Endothelial cell (in vitro differentiated cells): ENCODE results near the gene MPC1. TPM values are rescaled to one million over a fixed set of nuclear protein-coding genes. Genes with fewer than 3 reads are reported as not detected.
"Not testable (repeated sequence)": the region's sequence is repeated elsewhere in the genome, so short reads cannot be mapped to it uniquely, and the experiment has no call there.

Source experiments
- DNase-seq: peaks from one replicate; pipeline ENCODE4 v3.0.0; 2021; ENCODE audit warnings: low spot score
- H3K27ac Mint-ChIP-seq: one replicate; pipeline ENCODE4 v1.8.0; 2021; ENCODE audit warnings: mixed read lengths, inconsistent platforms; ENCODE audit not compliant: unreplicated experiment
- H3K27me3 Mint-ChIP-seq: one replicate; pipeline ENCODE4 v1.8.0; 2021; ENCODE audit warnings: mild to moderate bottlenecking, moderate library complexity, mixed read lengths, inconsistent platforms; ENCODE audit not compliant: unreplicated experiment
- H3K36me3 Mint-ChIP-seq: one replicate; pipeline ENCODE4 v1.8.0; 2021; ENCODE audit warnings: mild to moderate bottlenecking, low read depth, mixed read lengths, inconsistent platforms; ENCODE audit not compliant: unreplicated experiment
- H3K4me1 Mint-ChIP-seq: one replicate; pipeline ENCODE4 v1.8.0; 2021; ENCODE audit warnings: mild to moderate bottlenecking, mixed read lengths, inconsistent platforms; ENCODE audit not compliant: unreplicated experiment
- H3K4me3 Mint-ChIP-seq: one replicate; pipeline ENCODE4 v1.8.0; 2021; ENCODE audit warnings: mild to moderate bottlenecking, mixed read lengths, inconsistent platforms; ENCODE audit not compliant: unreplicated experiment
- H3K9me3 Mint-ChIP-seq: one replicate; pipeline ENCODE4 v1.8.0; 2021; ENCODE audit warnings: mixed read lengths, inconsistent platforms; ENCODE audit not compliant: unreplicated experiment
- total RNA-seq: library from RNA; stranded (reverse); fragmentation: NEBNext Ultra II Directional; extraction: Animal tissue kit (Norgen Biotek cat#: 25700); gene quantifications from one replicate; pipeline ENCODE4 v1.2.1, GENCODE V29; 2021; ENCODE audit not compliant: unreplicated experiment
- TF ChIP-seq, protein P1 (sequence below): fragments of 200-600 bp; sonication (generic); IDR thresholded peaks from one replicate; pipeline ENCODE4 v1.5.0; 2021; ENCODE audit warnings: antibody characterized with exemption; ENCODE audit not compliant: unreplicated experiment

Gene MPC1
- total RNA-seq, 1 donor from 2014 or later = 23.7 TPM

DNA sequence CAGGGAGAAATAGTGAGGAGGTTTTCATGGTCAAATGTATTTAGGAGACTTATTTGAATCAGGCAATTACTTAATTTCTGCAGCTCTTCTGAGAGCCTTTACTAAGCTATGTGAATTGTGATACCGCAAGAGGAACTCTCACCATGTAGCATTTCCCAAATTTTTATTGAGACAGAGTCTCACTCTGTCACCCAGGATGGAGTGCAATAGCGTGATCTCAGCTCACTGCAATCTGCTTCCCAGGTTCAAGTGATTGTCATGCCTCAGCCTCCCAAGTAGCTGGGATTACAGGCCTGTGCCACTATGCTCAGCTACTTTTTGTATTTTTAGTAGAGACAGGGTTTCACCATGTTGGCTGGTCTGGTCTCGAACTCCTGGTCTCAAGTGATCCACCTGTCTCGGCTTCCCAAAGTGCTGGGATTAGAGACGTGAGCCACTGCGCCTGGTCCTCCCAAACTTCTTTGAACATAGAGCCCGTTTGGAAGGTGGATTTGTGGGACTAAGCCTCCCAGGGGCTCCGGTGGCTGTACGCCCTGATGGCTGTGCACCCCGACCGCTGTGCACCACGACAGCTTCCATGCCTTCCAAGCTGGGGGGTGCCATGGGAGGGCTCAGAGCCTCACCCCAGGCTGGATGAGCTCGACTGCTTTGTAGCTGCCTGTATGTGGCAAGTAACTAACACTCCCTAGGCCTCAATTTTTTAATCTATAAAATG is 5.7 kb upstream of the MPC1 start:
- Mint-ChIP-seq H3K36me3 (no peaks in the 10 kb centered on the region), H3K4me3 (no peak overlapping the region), H3K4me1 (no peaks in the 10 kb centered on the region), H3K27ac (no peak overlapping the region), H3K27me3 (no peaks in the 10 kb centered on the region), H3K9me3 (no peaks in the 10 kb centered on the region)
- no peak for DNase-seq
- TF ChIP-seq, protein P1, sequence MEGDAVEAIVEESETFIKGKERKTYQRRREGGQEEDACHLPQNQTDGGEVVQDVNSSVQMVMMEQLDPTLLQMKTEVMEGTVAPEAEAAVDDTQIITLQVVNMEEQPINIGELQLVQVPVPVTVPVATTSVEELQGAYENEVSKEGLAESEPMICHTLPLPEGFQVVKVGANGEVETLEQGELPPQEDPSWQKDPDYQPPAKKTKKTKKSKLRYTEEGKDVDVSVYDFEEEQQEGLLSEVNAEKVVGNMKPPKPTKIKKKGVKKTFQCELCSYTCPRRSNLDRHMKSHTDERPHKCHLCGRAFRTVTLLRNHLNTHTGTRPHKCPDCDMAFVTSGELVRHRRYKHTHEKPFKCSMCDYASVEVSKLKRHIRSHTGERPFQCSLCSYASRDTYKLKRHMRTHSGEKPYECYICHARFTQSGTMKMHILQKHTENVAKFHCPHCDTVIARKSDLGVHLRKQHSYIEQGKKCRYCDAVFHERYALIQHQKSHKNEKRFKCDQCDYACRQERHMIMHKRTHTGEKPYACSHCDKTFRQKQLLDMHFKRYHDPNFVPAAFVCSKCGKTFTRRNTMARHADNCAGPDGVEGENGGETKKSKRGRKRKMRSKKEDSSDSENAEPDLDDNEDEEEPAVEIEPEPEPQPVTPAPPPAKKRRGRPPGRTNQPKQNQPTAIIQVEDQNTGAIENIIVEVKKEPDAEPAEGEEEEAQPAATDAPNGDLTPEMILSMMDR = no peak

- no peak for DNase-seq
- no peak overlapping the region for H3K4me3 Mint-ChIP-seq
- TF ChIP-seq, protein P1 = no peak
- no peaks in the 10 kb centered on the region for H3K9me3 Mint-ChIP-seq
- H3K36me3 Mint-ChIP-seq = no peaks in the 10 kb centered on the region
- H3K27ac Mint-ChIP-seq = no peak overlapping the region
- H3K27me3 Mint-ChIP-seq = no peaks in the 10 kb centered on the region
- H3K4me1 Mint-ChIP-seq = no peaks in the 10 kb centered on the region
Measured at GRCh38 chr6:166387642-166388289, 5.0 kb upstream of the MPC1 start.

- not testable (repeated sequence) for H3K27me3 Mint-ChIP-seq, H3K9me3 Mint-ChIP-seq, H3K27ac Mint-ChIP-seq, H3K4me3 Mint-ChIP-seq, H3K36me3 Mint-ChIP-seq, DNase-seq, H3K4me1 Mint-ChIP-seq
Measured at GRCh38 chr6:166387098-166387497, 4.4 kb upstream of the MPC1 start.

DNA sequence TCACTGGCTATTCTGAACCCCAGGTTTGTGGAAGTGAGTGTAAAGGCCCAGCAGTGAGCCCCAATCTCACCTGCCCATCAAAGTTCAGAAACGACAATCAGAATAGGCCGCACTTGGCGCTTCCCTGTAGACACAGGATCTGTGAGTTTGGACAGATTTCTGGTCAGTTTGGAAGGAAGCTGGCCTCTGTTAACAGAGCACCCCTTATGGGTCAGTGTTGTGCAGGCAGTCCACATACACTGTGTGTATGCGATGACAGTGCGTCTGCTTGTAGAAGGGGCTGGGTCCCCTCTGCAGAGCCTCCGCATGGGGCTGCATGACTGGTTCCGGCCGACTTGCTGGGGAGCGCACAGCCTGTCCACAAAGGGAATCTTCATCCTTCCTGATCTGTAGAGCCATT is 3.4 kb upstream of the MPC1 start:
- TF ChIP-seq, protein P1 = no peak
- Mint-ChIP-seq H3K27ac (no peak overlapping the region), H3K9me3 (no peaks in the 10 kb centered on the region), H3K4me3 (no peak overlapping the region), H3K27me3 (no peaks in the 10 kb centered on the region), H3K4me1 (peaks cover 6% of the 10 kb centered on the region), H3K36me3 (no peaks in the 10 kb centered on the region)
- DNase-seq = no peak

DNA sequence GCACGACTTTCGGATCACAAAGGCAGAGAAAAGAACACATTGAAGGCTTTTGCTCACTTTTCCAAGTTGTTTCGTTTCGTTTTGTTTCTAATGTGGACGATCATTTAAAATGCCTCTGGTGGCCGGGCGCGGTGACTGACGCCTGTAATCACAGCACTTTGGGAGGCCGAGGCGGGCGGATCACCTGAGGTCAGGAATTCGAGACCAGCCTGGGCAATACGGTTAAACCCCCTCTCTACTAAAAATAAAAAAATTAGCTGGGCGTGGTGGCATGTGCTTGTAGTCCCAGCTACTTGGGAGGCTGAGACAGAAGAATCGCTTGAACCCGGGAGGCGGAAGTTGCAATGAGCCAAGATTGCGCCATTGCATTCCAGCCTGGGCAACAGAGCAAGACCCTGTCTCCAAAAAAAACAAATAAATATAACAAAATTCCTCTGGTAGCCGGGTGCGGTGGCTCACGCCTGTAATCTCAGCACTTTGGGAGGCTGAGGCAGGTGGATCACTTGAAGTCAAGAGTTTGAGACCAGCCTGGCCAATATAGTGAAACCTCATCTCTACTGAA is 1.1 kb upstream of the MPC1 start:
- H3K9me3 Mint-ChIP-seq, H3K4me1 Mint-ChIP-seq, H3K36me3 Mint-ChIP-seq, H3K27me3 Mint-ChIP-seq: not testable (repeated sequence)
- peak overlapping the region; percentile 86 for H3K27ac Mint-ChIP-seq
- DNase-seq = peak; percentile 24
- peak overlapping the region; percentile 90 for H3K4me3 Mint-ChIP-seq

DNA sequence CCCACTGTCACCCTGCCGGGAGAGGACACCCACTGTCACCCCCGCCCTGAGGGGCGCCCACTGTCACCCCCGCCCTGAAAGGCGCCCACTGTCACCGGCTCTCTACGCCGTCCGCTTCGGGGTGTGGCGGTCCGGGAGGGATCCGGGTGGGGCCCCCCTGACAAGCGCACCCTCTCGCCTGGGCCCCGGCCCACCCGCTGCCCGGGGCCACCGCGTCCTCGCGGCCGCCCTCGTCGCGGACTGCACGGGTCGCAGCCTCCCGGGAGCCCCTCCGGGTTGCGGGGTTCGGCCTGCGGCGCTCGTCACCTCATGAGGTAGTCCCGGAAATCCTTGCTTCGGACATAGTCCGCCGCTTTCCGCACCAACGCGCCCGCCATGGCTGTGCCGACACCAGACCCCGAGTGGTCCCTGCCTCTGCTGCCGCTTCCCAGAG is 224 bp downstream of the MPC1 start:
- no peaks in the 10 kb centered on the region for H3K36me3 Mint-ChIP-seq
- H3K4me3 Mint-ChIP-seq = peak overlapping the region; percentile 94
- no peaks in the 10 kb centered on the region for H3K9me3 Mint-ChIP-seq
- no peak overlapping the region for H3K27ac Mint-ChIP-seq
- H3K4me1 Mint-ChIP-seq = peaks cover 10% of the 10 kb centered on the region
- DNase-seq = no peak
- H3K27me3 Mint-ChIP-seq = no peaks in the 10 kb centered on the region
- TF ChIP-seq, protein P1 = no peak
